Measurements from ENCODE around the gene TIMP2.
"Not testable (repeated sequence)": the region's sequence is repeated elsewhere in the genome, so short reads cannot be mapped to it uniquely, and the experiment has no call there.

TIMP2 gene

DNA sequence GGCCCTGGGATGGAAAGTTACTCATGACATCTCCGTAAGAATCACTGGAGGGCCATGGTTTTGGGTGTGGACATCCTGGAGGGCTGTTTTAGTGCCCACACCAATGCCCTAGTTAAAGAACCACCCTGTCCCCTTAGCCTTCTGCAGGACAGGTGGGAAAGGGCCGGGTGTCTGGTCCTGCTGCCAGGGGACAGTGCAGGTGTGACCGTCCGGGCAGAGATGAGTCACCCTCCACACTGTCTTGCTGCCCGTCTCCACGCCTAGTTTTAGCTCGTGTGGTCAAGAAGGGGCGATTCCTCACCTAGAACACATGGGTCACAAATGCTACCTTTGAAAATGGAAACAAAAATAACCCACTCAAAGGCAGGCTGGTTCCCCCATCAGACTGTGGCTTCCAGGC, 39.2 kb downstream of the TIMP2 start:
- DNase-seq: no peak

- DNase-seq: no peak
Measured at GRCh38 chr17:78884876-78885667, 40.1 kb downstream of the TIMP2 start.

DNA sequence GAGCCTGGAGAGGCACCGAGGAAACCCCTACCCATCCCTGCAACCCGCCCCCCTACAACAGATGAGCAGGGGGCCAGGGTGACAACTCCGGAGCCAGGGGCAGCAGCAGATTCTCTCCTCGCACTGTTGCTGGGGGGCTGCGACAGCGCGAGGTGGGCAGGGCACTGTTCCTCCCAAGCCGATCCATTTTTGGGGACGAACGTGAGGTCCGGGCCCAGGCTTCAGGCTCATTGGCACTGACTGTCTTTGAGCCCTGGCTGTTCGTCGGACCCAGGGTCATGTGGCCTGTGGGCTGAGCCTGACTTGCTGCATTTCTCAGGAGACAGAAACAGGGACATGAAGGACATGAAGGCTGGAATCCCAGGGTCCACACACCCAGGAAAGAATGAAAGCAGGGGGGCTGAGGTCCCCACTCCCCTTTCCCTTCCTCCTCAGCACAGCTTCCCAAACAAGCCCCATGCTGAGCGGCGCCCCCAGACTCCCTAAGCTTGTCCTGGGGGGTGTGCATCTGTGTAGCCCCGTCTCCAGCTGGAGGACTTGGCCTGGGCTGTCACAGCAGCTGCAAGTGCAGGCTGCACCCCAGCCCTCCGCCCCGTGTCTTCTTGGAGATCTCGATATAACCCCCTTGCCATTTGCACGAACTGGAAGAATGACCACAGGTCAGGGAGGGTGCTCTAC, 40.9 kb downstream of the TIMP2 start:
- no peak for DNase-seq

DNA sequence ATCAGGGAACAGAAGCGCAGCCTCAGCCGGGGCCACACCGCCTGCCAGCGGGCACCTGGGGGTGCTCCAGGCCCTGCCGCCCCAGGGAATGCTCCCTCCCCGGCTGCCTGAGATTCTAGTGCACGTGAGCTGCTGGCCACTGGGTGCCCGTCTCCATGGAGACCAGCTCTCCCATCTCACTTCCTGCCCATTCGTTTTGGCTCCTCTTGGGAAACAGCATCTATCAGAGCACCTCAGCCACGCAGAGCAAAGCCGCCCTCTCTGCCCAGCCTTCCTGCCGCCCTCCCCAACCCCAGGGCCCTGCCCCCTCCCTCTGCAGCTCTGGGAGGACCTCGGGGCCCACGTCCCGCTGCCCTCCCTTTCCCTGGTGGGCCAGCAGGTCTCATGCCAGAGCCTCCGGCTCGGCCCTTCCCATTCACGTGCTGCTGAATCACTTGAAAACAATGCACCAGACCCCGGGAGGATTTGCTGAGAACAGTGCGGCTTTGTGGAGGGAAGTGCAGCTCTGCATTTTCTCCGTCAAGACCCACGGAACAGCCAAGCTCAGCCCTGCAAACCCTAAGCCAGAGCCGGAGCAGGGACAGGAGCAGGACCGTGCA, 41.6 kb downstream of the TIMP2 start:
- DNase-seq: peak in 1 of 2 donors; percentile 45

- peak in 1 of 2 donors; percentile 81 for DNase-seq
Measured at GRCh38 chr17:78883089-78883532, 42.1 kb downstream of the TIMP2 start.

GRCh38 chr17:78882540-78883088, 42.6 kb downstream of the TIMP2 start:
- peak in 1 of 2 donors; percentile 51 for DNase-seq

- DNase-seq: peak; percentile 27 to 52
Measured at GRCh38 chr17:78879635-78880186, 45.5 kb downstream of the TIMP2 start.

DNA sequence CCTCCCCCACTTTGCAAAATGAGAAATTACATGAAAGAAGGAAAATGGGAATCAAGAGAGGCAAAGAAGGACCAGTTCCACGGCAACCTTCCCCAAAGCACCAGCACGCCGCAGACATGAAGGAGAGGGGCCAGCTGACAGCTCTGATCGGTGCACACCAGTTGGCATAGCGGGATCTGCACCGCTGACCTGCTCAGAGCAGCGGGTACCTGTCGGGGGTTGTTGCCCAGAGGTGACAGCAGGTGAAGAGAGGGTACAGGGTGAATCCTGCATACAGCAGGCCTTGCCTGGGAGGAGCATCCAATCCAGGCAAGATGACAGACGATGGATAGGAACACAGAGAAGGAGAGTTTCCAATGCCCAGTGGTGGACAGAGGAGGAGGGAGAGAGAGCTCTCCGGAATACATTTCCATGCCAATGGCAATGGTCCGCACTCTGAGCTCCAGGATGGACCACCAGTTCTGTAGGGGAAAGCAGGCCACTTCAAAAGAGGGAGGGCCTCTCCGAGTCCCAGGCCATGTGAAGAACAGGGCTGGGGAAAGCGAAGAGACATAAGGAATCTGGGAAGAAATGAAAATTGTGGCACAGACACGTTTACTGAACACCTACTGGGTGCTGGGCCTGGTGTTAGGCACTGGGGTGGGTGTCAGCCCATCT, 46.2 kb downstream of the TIMP2 start:
- DNase-seq: no peak

GRCh38 chr17:78878261-78878660, 46.9 kb downstream of the TIMP2 start:
- DNase-seq: no peak

- DNase-seq: not testable (repeated sequence)
Measured at GRCh38 chr17:78876954-78877517, 48.2 kb downstream of the TIMP2 start.

- no peak for DNase-seq
Measured at GRCh38 chr17:78876094-78876597, 49.0 kb downstream of the TIMP2 start.

GRCh38 chr17:78875363-78876093, 49.7 kb downstream of the TIMP2 start:
- no peak for DNase-seq

GRCh38 chr17:78873519-78874340, 51.5 kb downstream of the TIMP2 start:
- no peak for DNase-seq

DNA sequence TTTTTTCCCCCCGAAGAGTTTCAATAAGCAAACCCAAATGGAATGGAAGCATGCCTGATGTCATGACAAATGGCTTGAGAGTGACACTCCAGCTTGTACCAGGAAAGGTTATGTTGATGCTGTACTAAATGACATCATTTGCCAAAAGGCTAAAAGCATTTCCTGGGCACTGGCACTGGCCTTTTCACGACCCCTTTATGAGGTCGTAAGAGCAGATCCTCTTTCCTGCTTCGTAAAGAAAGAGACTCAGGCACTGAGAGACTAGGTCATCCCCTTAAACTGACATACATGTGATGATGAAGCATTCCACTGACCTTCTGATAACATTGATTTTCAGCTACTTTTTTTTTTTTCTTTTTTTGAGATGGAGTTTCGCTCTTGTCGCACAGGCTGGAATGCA, 52.7 kb downstream of the TIMP2 start:
- no peak for DNase-seq

- DNase-seq: no peak
Measured at GRCh38 chr17:78870621-78871020, 54.6 kb downstream of the TIMP2 start.

- no peak for DNase-seq
Measured at GRCh38 chr17:78868391-78868790, 56.8 kb downstream of the TIMP2 start.

- not testable (repeated sequence) for DNase-seq
Measured at GRCh38 chr17:78867046-78867445, 58.1 kb downstream of the TIMP2 start.

DNA sequence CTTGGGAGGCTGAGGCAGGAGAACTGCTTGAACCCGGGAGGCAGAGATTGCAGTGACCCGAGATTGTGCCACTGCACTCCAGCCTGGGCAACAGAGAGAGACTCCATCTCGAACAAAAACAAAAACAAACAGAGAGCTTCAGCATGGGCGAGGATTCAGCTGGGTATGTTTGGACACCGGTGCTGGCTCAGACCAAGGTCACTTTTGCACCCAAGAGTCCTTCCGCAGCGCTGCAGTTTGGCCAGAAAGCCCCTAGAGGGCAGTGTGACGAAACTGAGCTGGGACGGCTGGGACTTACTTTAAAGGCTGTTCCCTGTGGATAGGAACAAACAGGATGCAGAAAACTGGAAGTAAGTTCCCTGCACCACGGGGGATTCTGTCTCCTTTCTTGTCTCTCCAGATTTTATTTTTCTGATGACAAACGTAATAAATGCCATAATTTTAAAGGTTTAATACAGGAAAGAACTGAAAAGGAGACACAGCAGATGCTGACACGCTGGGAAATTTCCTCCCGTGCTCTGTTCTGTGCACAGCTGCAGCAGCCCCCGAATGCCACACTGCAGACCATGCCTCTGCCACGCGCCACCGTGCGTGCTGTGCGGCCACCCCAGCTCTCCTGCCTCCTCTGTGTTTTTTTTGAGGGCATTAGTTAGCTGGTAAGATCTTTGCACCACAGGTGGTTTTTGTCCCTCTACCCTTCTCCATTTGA, 59.4 kb downstream of the TIMP2 start:
- DNase-seq: peak; percentile 62 to 64

GRCh38 chr17:78864117-78864516, 61.1 kb downstream of the TIMP2 start:
- DNase-seq: no peak
